GM12878 (cell line): ENCODE measurements around the gene TCEA2. TPM values are rescaled to one million over a fixed set of nuclear protein-coding genes. Genes with fewer than 3 reads are reported as not detected.

Experiments
- ATAC-seq: fragments of 200-7000 bp; cut with Tn5 transposase; 3 replicates; pipeline ENCODE4 v1.9.1; 2020; ENCODE audit warnings: mild to moderate bottlenecking, moderate library complexity
- BruUV-seq: library from RNA; stranded (reverse); fragments of 400-500 nt; replicated peaks from 2 replicates; lab custom pipeline; 2021; lab: Mats Ljungman, UMichigan
- CTCF ChIA-PET: fragments of 300-600 bp; sonication (Branson Sonifier 250); formaldehyde crosslinking; extraction: SDS; loops from one replicate; lab custom pipeline; 2021; ENCODE audit warnings: inconsistent platforms; lab: Yijun Ruan, JAX
- POLR2A ChIA-PET: fragments of 350-600 bp; formaldehyde crosslinking; extraction: SDS; loops from one replicate; lab custom pipeline; 2021; ENCODE audit warnings: inconsistent platforms; lab: Charles Lee
- RAD21 ChIA-PET: fragments of 300-600 bp; sonication (Branson Sonifier 250); formaldehyde crosslinking; loops from one replicate; lab custom pipeline; 2023; ENCODE audit warnings: antibody characterized with exemption; ENCODE audit not compliant: unreplicated experiment; lab: Charles Lee
- SMC1A ChIA-PET: fragments of 300-600 bp; sonication (Branson Sonifier 250); formaldehyde crosslinking; loops from one replicate; lab custom pipeline; 2023; ENCODE audit not compliant: unreplicated experiment, uncharacterized antibody; lab: Charles Lee
- DNase-seq: peaks from one replicate; pipeline ENCODE4 v3.0.0-alpha.2; 2011; ENCODE audit warnings: low read depth, low spot score
- FAIRE-seq: peaks from 3 replicates; lab custom pipeline; 2011; peaks lifted over from hg19 to GRCh38; lab: Jason Lieb, UNC
- H2AFZ ChIP-seq: 2 replicates; pipeline ENCODE4 v1.6.0; 2011; ENCODE audit warnings: low read depth, low read length, control low read depth; ENCODE audit not compliant: control insufficient read depth
- H3K27ac ChIP-seq: 2 replicates; pipeline ENCODE4 v1.5.1; 2011; ENCODE audit warnings: control low read depth; ENCODE audit not compliant: control insufficient read depth, insufficient read depth
- H3K27me3 ChIP-seq, 2 experiments: replicated peaks in 1 of 2; 2 replicates each; pipeline versions ENCODE4 v1.6.0 to v1.6.1; 2011; ENCODE audit warnings: low read length in 1 of 2; ENCODE audit not compliant: control insufficient read depth in 2 of 2, insufficient read depth in 2 of 2
- H3K36me3 ChIP-seq, 2 experiments: 2 replicates each; pipeline ENCODE4 v1.5.1; 2011; ENCODE audit warnings: low read length in 1 of 2; ENCODE audit not compliant: control insufficient read depth in 2 of 2, insufficient read depth in 2 of 2
- H3K4me1 ChIP-seq: 2 replicates; pipeline ENCODE4 v1.6.1; 2011; ENCODE audit warnings: mild to moderate bottlenecking, low read length, moderate library complexity, mixed read lengths; ENCODE audit not compliant: control insufficient read depth, insufficient read depth
- H3K4me2 ChIP-seq: 2 replicates; pipeline ENCODE4 v1.6.0; 2011; ENCODE audit warnings: control low read depth; ENCODE audit not compliant: control insufficient read depth, insufficient read depth
- H3K4me3 ChIP-seq: fragments of 200-600 bp; sonication (generic); 2 replicates; pipeline ENCODE4 v1.5.1; 2016
- H3K79me2 ChIP-seq: 2 replicates; pipeline ENCODE4 v1.6.0; 2011; ENCODE audit warnings: low read length; ENCODE audit not compliant: control insufficient read depth, insufficient read depth
- H3K9ac ChIP-seq: 2 replicates; pipeline ENCODE4 v1.8.0; 2011; ENCODE audit warnings: low read length, control low read depth, mixed read lengths; ENCODE audit not compliant: control insufficient read depth, insufficient read depth
- H3K9me3 ChIP-seq: replicated peaks from 3 replicates; pipeline ENCODE4 v1.5.1; 2011; ENCODE audit warnings: mild to moderate bottlenecking, low read length; ENCODE audit not compliant: control insufficient read depth, insufficient read depth
- H4K20me1 ChIP-seq: 2 replicates; pipeline ENCODE4 v1.6.0; 2011; ENCODE audit not compliant: control insufficient read depth, insufficient read depth
- ATF7 ChIP-seq: fragments of 450-650 bp; IDR thresholded peaks from 2 replicates; pipeline ENCODE4 v1.6.1; 2016; ENCODE audit warnings: low read depth, mild to moderate bottlenecking
- BACH1 ChIP-seq: fragments of 450-650 bp; IDR thresholded peaks from 2 replicates; pipeline ENCODE4 v1.6.1; 2017; ENCODE audit warnings: mild to moderate bottlenecking, borderline replicate concordance
- BMI1 ChIP-seq: fragments of 450-650 bp; IDR thresholded peaks from 2 replicates; pipeline ENCODE4 v1.6.1; 2016; ENCODE audit warnings: mild to moderate bottlenecking, moderate library complexity, borderline replicate concordance
- CEBPB ChIP-seq, 2 experiments: fragments of 150-350 bp in 1 of 2; IDR thresholded peaks; 2 replicates each; pipeline ENCODE4 v1.6.1; 2012 to 2014; ENCODE audit warnings: low read depth in 2 of 2, low read length in 2 of 2, borderline replicate concordance in 1 of 2, inconsistent platforms in 1 of 2
- CREB1 ChIP-seq: IDR thresholded peaks from 2 replicates; pipeline ENCODE4 v1.6.1; 2012; ENCODE audit warnings: low read depth, mild to moderate bottlenecking, inconsistent platforms
- IRF4 ChIP-seq: IDR thresholded peaks from 2 replicates; pipeline ENCODE4 v1.6.1; 2011; ENCODE audit warnings: low read depth, low read length
- MEF2A ChIP-seq: IDR thresholded peaks from 2 replicates; pipeline ENCODE4 v1.6.1; 2011; ENCODE audit warnings: low read depth, mild to moderate bottlenecking, low read length, moderate library complexity; ENCODE audit not compliant: insufficient read depth
- SREBF2 ChIP-seq: IDR thresholded peaks from 2 replicates; pipeline ENCODE4 v1.6.1; 2012; ENCODE audit warnings: mild to moderate bottlenecking, low read length
- SUZ12 ChIP-seq: fragments of 200-600 bp; sonication (generic); IDR thresholded peaks from one replicate; pipeline ENCODE4 v1.6.1; 2018; ENCODE audit warnings: antibody characterized with exemption, mild to moderate bottlenecking; ENCODE audit not compliant: unreplicated experiment
- WGBS: methylation state at CpG from one replicate; pipeline ENCODE4 v1.1.6; 2016; ENCODE audit warnings: low lambda C conversion rate; ENCODE audit not compliant: insufficient replicate concordance, insufficient coverage; ENCODE audit errors: missing lambda C conversion rate; 5-methylcytosine and 5-hydroxymethylcytosine counted together
- in situ Hi-C: fragments of 300-500 bp; cut with MboI; formaldehyde crosslinking; loops from 9 replicates; pipeline ENCODE4 v1.14.3; 2018; ENCODE audit warnings: mixed read lengths
- intact Hi-C: fragments of 100-400 bp; cut with micrococcal nuclease; formaldehyde crosslinking; loops from one replicate; pipeline ENCODE4 v1.14.2; 2022; ENCODE audit not compliant: unreplicated experiment
- polyA plus RNA-seq, 11 experiments: library from polyadenylated mRNA; depleted of rRNA in 4 of 11; unstranded in 6 of 11; stranded (reverse) in 5 of 11; fragments of >200 nt; fragmentation: Nextera tagmentation in 4 of 11; fragmentation: Illumina TruSeq in 1 of 11; extraction: Ambion mirVana in 4 of 11; extraction: Trizol in 1 of 11; gene quantifications; 1 replicate in 1 of 11; 2 replicates in 10 of 11; pipeline versions ENCODE4 v1.2.1 to v1.2.3, GENCODE V29; 2011 to 2016; ENCODE audit warnings: inconsistent platforms in 2 of 11, missing spikeins in 2 of 11, low read depth in 1 of 11
- total RNA-seq, 4 experiments: library from RNA; depleted of rRNA in 3 of 4; stranded (reverse); fragments of >200 nt in 3 of 4; fragmentation: Illumina TruSeq in 1 of 4; extraction: Trizol in 1 of 4; gene quantifications; 2 replicates each; pipeline versions ENCODE4 v1.2.1 to v1.2.3, GENCODE V29; 2013 to 2021
- TF ChIP-seq, protein P1 (sequence below): IDR thresholded peaks from 2 replicates; pipeline ENCODE4 v1.6.1; 2011; ENCODE audit warnings: borderline replicate concordance, low read depth, mild to moderate bottlenecking, moderate library complexity, mixed read lengths, low read length; ENCODE audit not compliant: insufficient read depth; ENCODE audit errors: extremely low read length
- TF ChIP-seq, protein P2 (sequence below): fragments of 450-650 bp; IDR thresholded peaks from 2 replicates; pipeline ENCODE4 v1.6.1; 2017; ENCODE audit warnings: antibody characterized with exemption, mild to moderate bottlenecking, moderate library complexity
- TF ChIP-seq, protein P3 (sequence below): fragments of 450-650 bp; formaldehyde crosslinking; IDR thresholded peaks from 2 replicates; pipeline ENCODE4 v1.4.0; 2020; ENCODE audit warnings: mild to moderate bottlenecking, moderate library complexity

Gene TCEA2
- total and polyA plus RNA-seq, 10 of the 15 experiments (the other 5 are each of a cell fraction or from before 2014, with no cell fraction given) = 3.4 to 42.5 (median 13.3) TPM

DNA sequence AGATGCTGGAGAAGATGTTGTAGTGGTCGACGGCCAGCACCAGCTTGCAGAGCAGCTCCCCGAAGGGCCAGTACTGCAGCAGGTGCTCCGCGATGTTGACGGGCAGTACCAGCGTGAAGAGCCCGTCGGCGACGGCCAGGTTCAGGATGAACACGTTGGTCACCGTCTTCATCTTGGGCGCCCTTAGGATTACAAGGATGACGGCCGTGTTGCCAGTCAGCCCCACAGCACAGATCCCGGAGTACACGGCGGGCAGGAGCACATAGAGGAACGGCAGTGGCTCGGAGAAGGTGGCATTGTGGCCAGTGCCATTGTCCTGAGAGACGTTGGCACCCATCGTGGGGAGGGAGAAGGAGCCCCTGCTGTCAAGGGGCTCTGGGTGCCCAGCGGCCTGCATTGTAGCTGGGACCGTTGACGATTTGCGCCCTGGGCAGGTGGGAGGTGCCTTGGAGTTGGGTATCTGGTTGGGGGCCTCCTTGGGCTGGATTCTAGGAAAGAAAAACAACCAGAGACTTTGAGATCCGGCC lies 43.5 kb downstream of the TCEA2 start:
- FAIRE-seq (no peak), DNase-seq (no peak), ATAC-seq (no peak)
- H3K36me3 ChIP-seq = no peaks in the 10 kb centered on the region
- BruUV-seq = no TSS peak
- in situ Hi-C loops = no loop called here
- no peaks in the 10 kb centered on the region for H3K79me2 ChIP-seq
- no peaks in the 10 kb centered on the region for H4K20me1 ChIP-seq
- H3K4me2 ChIP-seq = no peak overlapping the region
- no peaks in the 10 kb centered on the region; the same call in 1 of the 2 replicates for H3K4me1 ChIP-seq
- H3K27ac ChIP-seq = no peak overlapping the region
- ChIA-PET SMC1A (no interaction called here), RAD21 (interaction anchor here (0.9 to 2.3 kb wide), 2 partner anchors 16 to 67 kb away, joined by 3 to 7 read pairs; no protein-coding TSS in a partner anchor), POLR2A (no interaction called here), CTCF (interaction anchor here (1.1 to 4.6 kb wide), 3 partner anchors 14 to 179 kb away, joined by 3 to 23 read pairs (median 3); no protein-coding TSS in a partner anchor)
- no peak overlapping the region for H3K9ac ChIP-seq
- intact Hi-C loops = no loop called here
- no peak overlapping the region for H2AFZ ChIP-seq
- no peak overlapping the region for H3K4me3 ChIP-seq
- 48% methylated on average over 28 of the region's 28 CpGs for WGBS
- no peaks in the 10 kb centered on the region for H3K9me3 ChIP-seq
- no peak for TF ChIP-seq SREBF2
- TF ChIP-seq ATF7 = no peak
- TF ChIP-seq BMI1 = no peak
- no peak for TF ChIP-seq SUZ12
- TF ChIP-seq, protein P1, sequence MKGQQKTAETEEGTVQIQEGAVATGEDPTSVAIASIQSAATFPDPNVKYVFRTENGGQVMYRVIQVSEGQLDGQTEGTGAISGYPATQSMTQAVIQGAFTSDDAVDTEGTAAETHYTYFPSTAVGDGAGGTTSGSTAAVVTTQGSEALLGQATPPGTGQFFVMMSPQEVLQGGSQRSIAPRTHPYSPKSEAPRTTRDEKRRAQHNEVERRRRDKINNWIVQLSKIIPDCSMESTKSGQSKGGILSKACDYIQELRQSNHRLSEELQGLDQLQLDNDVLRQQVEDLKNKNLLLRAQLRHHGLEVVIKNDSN = no peak
- TF ChIP-seq CREB1 = no peak
- TF ChIP-seq, protein P2, sequence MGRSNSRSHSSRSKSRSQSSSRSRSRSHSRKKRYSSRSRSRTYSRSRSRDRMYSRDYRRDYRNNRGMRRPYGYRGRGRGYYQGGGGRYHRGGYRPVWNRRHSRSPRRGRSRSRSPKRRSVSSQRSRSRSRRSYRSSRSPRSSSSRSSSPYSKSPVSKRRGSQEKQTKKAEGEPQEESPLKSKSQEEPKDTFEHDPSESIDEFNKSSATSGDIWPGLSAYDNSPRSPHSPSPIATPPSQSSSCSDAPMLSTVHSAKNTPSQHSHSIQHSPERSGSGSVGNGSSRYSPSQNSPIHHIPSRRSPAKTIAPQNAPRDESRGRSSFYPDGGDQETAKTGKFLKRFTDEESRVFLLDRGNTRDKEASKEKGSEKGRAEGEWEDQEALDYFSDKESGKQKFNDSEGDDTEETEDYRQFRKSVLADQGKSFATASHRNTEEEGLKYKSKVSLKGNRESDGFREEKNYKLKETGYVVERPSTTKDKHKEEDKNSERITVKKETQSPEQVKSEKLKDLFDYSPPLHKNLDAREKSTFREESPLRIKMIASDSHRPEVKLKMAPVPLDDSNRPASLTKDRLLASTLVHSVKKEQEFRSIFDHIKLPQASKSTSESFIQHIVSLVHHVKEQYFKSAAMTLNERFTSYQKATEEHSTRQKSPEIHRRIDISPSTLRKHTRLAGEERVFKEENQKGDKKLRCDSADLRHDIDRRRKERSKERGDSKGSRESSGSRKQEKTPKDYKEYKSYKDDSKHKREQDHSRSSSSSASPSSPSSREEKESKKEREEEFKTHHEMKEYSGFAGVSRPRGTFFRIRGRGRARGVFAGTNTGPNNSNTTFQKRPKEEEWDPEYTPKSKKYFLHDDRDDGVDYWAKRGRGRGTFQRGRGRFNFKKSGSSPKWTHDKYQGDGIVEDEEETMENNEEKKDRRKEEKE = no peak
- TF ChIP-seq, protein P3, sequence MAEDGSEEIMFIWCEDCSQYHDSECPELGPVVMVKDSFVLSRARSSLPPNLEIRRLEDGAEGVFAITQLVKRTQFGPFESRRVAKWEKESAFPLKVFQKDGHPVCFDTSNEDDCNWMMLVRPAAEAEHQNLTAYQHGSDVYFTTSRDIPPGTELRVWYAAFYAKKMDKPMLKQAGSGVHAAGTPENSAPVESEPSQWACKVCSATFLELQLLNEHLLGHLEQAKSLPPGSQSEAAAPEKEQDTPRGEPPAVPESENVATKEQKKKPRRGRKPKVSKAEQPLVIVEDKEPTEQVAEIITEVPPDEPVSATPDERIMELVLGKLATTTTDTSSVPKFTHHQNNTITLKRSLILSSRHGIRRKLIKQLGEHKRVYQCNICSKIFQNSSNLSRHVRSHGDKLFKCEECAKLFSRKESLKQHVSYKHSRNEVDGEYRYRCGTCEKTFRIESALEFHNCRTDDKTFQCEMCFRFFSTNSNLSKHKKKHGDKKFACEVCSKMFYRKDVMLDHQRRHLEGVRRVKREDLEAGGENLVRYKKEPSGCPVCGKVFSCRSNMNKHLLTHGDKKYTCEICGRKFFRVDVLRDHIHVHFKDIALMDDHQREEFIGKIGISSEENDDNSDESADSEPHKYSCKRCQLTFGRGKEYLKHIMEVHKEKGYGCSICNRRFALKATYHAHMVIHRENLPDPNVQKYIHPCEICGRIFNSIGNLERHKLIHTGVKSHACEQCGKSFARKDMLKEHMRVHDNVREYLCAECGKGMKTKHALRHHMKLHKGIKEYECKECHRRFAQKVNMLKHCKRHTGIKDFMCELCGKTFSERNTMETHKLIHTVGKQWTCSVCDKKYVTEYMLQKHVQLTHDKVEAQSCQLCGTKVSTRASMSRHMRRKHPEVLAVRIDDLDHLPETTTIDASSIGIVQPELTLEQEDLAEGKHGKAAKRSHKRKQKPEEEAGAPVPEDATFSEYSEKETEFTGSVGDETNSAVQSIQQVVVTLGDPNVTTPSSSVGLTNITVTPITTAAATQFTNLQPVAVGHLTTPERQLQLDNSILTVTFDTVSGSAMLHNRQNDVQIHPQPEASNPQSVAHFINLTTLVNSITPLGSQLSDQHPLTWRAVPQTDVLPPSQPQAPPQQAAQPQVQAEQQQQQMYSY = no peak
- TF ChIP-seq IRF4 = no peak
- no peak for TF ChIP-seq CEBPB (IDR thresholded peaks at IDR 0.05; ENCODE audit: borderline replicate concordance in 1 of 2, low read depth in 2 of 2, low read length in 2 of 2)
- no peak for TF ChIP-seq BACH1
- no peak for TF ChIP-seq MEF2A
- H3K27me3 ChIP-seq = peaks cover 3 to 5% of the 10 kb centered on the region in 2 experiments; a peak in 3 of 4 replicates
